NB4 (cell line): ENCODE data around the gene TCERG1L.
"Not testable (repeated sequence)": the region's sequence is repeated elsewhere in the genome, so short reads cannot be mapped to it uniquely, and the experiment has no call there.

ENCODE experiments used
- DNase-seq: peaks from one replicate; pipeline ENCODE4 v3.0.0; 2010; ENCODE audit warnings: low read depth
- H3K4me3 ChIP-seq: one replicate; pipeline ENCODE4 v1.5.1; 2011; ENCODE audit warnings: mild to moderate bottlenecking, low read depth, low read length, moderate library complexity
- MYC ChIP-seq: IDR thresholded peaks from 2 replicates; pipeline ENCODE4 v1.6.1; 2011; ENCODE audit warnings: low read depth, low read length
- POLR2A ChIP-seq: IDR thresholded peaks from 2 replicates; pipeline ENCODE4 v1.6.1; 2011; ENCODE audit warnings: mild to moderate bottlenecking; ENCODE audit not compliant: insufficient read length; ENCODE audit errors: extremely low read depth
- TF ChIP-seq, protein P1 (sequence below): IDR thresholded peaks from one replicate; pipeline ENCODE4 v1.5.1; 2012; ENCODE audit warnings: low read depth, low read length
- TF ChIP-seq, protein P2 (sequence below): IDR thresholded peaks from 2 replicates; pipeline ENCODE4 v1.6.1; 2011; ENCODE audit warnings: low read depth, low read length

The TCERG1L gene

DNA sequence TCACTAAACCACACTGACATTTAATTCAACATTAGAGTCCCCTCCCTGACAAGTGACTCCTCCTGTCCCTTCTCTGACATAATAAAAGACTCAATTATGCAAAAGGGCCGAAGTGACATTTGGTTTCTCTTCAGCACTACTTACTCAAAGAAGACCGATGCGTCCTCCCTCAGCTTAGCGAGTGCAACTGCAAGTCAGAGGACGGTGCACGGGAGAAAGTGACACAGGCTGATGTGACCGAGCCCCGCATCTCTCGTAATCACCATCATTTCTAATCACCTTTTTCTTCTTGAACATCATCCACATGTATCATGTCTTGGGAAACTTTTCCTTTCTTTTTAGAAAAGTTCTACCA is 155.7 kb downstream of the TCERG1L start:
- no peak overlapping the region for H3K4me3 ChIP-seq
- DNase-seq, result no peak
- TF ChIP-seq, protein P1, sequence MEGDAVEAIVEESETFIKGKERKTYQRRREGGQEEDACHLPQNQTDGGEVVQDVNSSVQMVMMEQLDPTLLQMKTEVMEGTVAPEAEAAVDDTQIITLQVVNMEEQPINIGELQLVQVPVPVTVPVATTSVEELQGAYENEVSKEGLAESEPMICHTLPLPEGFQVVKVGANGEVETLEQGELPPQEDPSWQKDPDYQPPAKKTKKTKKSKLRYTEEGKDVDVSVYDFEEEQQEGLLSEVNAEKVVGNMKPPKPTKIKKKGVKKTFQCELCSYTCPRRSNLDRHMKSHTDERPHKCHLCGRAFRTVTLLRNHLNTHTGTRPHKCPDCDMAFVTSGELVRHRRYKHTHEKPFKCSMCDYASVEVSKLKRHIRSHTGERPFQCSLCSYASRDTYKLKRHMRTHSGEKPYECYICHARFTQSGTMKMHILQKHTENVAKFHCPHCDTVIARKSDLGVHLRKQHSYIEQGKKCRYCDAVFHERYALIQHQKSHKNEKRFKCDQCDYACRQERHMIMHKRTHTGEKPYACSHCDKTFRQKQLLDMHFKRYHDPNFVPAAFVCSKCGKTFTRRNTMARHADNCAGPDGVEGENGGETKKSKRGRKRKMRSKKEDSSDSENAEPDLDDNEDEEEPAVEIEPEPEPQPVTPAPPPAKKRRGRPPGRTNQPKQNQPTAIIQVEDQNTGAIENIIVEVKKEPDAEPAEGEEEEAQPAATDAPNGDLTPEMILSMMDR, result no peak
- TF ChIP-seq MYC (no peak), POLR2A (no peak)
- TF ChIP-seq, protein P2, sequence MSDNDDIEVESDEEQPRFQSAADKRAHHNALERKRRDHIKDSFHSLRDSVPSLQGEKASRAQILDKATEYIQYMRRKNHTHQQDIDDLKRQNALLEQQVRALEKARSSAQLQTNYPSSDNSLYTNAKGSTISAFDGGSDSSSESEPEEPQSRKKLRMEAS, result no peak

DNA sequence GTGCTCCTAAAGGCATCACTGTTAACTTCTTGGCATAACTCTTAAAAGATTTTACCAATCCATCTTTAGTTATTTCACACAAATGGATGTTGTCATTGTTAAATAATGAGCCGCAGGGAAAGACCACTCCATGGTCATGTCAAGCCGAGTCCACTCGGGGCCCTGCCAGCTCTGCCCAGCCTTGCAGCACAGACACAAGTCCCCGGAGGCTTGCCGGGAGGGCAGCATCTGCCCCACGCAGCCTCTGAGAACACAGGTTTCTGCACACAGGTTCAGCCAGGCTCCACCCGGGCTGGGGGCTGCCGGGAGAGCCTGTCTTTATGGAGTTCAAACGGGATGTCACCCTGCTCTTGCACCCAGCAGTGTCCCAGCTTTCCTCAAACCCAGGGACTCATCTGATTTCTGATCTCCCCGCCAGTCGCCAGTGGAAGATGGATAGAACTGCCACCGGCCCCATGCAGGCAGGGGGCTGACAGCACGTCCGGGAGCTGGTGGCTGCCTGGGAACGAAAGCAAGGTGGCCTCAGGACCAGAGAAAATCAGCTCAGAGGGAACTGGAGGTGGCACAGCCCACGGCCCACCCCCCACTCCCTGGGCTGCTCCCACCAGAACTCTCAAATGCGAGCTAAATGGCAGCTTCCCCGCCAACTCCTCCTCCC is 156.2 kb downstream of the TCERG1L start:
- no peak overlapping the region for H3K4me3 ChIP-seq
- TF ChIP-seq POLR2A, result no peak
- TF ChIP-seq, protein P2, result no peak
- TF ChIP-seq, protein P1, result no peak
- TF ChIP-seq MYC, result no peak
- no peak for DNase-seq

DNA sequence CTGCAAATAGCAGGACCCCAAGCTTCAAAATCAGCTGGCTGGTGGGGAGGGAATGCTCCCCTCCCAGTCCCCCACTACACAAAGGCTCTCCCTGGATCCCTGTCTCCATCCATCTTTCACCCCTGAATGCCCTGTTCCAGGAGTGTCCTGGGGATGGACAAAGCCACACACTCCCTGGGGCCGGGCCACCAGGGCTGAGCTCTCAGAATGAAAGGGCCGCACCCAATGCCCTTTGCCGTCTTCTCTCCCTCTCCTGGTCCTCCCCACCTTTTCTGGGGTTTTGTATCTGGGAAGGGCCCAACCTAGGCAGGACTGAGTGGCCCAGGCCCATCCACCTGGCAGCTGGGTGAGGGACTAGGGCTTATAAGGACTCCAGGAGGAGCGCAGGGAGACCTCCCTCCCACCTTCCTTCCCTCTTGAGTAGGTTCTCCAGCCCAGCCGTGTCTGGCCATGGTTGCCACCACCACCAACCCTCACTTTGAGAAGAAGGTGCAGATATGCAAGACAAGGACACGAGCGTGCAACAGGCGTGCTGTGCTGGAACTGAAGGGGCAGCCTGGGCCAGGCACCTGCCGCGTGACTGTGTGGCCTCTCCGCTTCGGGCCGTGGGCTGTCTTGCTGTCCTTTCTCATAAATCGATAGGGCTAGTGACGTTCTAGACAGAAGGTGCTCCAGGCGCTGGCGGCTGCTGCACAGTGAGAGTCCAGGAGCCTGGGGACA is 157.1 kb downstream of the TCERG1L start:
- TF ChIP-seq POLR2A (no peak), MYC (no peak)
- TF ChIP-seq, protein P1, result no peak
- TF ChIP-seq, protein P2, result no peak
- no peak overlapping the region for H3K4me3 ChIP-seq
- no peak for DNase-seq

DNA sequence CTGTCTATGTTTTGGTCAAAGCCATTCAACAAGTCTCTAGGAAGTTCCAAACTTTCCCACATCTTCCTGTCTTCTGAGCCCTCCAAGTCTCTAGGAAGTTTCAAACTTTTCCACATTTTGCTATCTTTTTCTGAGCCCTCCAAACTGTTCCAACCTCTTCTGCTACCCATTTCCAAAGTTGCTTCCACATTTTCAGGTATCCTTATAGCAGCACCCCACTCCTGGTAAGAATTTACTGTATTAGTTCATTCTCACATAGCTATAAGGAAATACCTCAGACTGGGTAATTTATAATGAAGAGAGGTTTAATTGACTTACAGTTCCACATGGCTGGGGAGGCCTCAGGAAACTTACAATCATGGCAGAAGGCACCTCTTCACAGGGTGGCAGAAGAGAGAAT is 159.1 kb downstream of the TCERG1L start:
- not testable (repeated sequence) for H3K4me3 ChIP-seq, DNase-seq

DNA sequence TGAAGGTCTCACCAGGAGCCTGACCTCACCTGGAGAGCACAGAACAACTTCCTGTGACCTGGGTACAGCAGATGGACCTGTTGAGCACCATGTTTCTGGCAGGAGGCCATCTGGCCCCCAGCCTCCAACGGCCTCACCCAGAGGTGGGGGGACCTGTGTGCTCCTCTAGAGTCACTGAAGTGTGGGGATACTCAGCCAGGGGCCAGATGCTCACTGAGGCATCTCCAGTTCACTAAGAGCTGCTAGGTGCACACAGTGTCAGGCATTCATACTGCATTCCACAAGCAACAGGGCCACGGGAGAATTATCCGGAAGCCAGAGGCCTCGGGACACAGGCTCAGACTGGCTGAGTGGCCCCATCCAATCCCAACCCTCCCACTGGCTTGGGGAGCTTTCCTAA is 161.4 kb downstream of the TCERG1L start:
- TF ChIP-seq MYC (no peak), POLR2A (no peak)
- TF ChIP-seq, protein P2, result no peak
- TF ChIP-seq, protein P1, result no peak
- no peak overlapping the region for H3K4me3 ChIP-seq
- no peak for DNase-seq

DNA sequence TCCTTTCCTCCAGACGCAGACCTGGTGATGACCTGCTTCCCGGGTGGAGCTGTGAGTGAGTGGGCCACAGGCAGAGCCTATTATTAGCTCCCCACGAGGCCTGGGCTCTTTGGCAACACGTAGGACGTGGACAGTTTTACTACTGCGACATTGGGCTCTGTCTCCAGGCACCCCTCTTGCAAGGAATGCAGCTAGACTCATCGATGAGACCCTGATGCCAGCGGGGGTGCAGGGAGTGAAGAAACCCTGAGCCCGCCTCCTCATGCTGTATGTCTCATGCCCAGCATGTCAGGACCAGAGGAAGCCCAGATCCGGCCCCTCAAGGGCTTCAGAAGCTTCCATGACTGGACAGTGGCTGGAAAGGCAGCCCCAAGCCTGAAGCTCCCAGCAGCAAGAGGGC is 161.9 kb downstream of the TCERG1L start:
- TF ChIP-seq, protein P2, result no peak
- TF ChIP-seq MYC, result no peak
- TF ChIP-seq, protein P1, result no peak
- TF ChIP-seq POLR2A, result no peak
- DNase-seq, result no peak
- no peak overlapping the region for H3K4me3 ChIP-seq
